ENCODE measurements around the gene BANF2.

GRCh38 chr20:17762243-17762872, 62.6 kb downstream of the BANF2 start:
- TF ChIP-seq, protein P1, sequence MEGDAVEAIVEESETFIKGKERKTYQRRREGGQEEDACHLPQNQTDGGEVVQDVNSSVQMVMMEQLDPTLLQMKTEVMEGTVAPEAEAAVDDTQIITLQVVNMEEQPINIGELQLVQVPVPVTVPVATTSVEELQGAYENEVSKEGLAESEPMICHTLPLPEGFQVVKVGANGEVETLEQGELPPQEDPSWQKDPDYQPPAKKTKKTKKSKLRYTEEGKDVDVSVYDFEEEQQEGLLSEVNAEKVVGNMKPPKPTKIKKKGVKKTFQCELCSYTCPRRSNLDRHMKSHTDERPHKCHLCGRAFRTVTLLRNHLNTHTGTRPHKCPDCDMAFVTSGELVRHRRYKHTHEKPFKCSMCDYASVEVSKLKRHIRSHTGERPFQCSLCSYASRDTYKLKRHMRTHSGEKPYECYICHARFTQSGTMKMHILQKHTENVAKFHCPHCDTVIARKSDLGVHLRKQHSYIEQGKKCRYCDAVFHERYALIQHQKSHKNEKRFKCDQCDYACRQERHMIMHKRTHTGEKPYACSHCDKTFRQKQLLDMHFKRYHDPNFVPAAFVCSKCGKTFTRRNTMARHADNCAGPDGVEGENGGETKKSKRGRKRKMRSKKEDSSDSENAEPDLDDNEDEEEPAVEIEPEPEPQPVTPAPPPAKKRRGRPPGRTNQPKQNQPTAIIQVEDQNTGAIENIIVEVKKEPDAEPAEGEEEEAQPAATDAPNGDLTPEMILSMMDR (conservative IDR thresholded peaks at IDR 0.05 in 1 of 2, IDR thresholded peaks at IDR 0.05 in 1 of 2; ENCODE audit: extremely low read depth in 1 of 2, insufficient read depth in 1 of 2, low read depth in 1 of 2, low read length in 2 of 2) = no peak
- TF ChIP-seq EZH2 (IDR thresholded peaks at IDR 0.05; ENCODE audit: borderline replicate concordance, low read length) = no peak

Measured in mammary epithelial cell (primary cell).